GM21619 (cell line): ENCODE measurements around the gene SSBP3.

ENCODE experiments used
- ATAC-seq: cut with Tn5 transposase; IDR thresholded peaks from one replicate; pipeline ENCODE4 v1.9.1; 2021; ENCODE audit not compliant: unreplicated experiment

The SSBP3 gene

DNA sequence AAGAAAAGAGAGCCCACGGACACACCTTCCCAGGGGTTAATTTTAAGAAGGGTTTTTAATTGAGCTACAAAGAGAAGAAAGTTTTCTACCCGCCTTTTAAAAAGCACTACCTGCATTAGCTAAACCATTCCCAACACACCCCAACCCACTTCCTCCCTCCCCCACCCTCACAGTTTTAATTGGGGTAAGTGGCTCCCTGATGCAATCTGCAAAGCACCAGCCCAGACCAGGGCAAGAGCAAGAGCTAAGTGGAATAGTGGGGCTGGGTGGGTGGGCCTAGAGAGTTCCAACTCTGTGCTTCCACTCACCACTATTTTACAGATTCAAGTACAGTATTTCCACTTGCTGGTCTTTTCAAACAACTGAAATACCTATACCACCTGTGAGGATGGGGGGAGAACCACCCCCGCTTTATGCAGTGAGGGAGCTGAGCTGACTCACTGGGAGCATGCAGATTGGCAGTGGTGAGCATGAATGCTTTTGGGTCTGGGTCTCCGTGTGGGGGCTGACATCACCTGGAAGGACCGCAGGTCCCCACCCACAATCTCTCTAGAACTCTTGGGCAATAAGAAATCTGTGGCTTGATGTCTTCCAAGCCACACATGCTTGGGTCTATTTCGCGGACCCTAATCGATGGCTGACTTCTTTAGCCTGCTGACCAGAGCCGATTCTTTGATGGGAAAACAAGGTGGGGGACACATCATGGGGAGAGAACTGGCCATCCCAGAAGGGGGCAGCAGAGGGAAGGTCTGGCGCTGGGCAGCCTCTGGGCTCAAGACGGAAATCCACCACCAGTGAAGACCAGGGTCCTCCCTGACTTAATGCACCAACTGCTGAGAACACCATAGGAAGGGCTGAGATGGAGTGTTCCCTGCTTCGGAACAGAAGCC, 95.5 kb downstream of the SSBP3 start:
- ATAC-seq = no peak

DNA sequence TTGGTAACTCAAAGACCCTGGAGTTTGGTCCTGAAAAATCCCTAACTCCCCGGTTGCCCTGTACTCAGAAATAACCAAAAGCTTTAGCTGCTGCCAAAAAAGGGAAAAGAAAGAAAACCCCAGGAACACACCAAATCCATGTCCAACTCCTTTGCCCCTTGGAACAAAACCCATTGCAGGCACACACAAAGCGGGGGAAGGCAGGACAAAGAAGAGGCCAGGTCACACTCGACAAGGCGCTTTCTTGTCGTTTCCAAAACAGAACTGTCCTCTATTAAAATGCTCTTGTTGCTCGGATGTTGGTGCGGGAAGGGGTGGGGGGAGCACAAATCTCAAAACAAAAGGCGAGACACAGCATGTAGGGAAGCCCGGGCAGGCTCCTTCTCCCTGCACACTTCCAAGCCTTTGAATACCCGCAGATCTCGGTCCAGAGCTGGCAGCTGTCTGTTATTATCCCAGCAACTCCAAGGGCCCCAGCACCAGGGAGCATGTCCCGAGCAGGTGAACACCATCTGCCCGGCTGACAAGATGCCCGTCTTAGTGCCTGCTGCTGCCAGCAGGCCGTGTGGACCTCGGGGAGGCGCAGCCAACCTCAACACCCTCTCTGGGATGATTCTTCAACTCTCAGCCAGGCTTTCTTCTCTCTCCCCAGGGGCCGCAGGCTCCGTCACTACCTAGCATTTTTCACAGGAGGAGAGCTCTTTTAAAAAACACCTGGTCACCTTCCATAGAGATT, 96.4 kb downstream of the SSBP3 start:
- ATAC-seq = no peak

GRCh38 chr1:54307305-54307704, 98.9 kb downstream of the SSBP3 start:
- no peak for ATAC-seq

DNA sequence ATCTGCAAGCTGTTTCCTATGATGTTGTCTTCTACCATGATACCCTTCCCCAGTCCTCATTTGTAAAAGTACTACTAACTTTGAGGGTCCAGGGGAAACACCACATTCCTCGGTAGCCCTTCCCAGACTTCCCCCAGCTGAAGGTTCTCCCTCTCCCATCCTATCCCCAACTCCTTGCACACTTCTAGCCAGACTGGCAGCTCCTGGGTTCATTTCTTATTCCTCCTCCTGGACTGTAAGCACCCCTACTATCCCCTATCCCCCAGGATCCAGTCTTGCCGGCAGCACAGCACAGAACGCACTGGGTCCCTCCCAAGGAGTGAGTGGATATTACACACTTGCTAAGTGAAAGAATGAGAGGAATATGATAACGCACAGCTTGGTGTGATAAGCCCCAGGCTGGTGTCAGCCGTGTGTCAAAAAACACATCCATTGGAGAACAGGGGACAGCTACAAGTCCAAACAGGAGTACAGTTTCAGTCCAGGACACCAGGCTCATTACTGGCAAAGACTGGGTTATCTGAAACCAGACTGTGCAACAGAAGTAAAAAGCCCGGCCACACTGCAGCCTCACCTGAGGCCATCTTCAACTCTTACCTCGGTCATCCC, 100.2 kb downstream of the SSBP3 start:
- no peak for ATAC-seq

DNA sequence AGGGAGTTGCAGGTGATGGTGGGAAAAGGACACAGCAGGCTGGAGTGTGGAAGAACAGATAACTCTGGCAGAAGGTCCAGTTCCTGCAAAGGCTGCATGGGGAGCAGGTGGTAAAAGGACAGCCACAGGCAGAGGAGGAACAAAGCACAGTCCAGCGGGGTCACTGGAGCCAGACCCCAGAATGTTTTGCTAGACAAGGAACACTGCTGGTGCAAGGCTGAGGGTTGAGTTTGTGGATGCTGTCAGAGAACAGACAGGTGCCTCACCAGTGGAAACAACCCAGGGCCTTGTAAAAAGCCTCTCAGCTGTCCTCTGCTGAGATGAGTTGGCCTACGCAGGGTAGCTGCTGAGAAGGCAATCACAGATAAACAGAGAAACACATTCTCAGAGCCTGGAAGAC, 101.7 kb downstream of the SSBP3 start:
- no peak for ATAC-seq

- no peak for ATAC-seq
Observed at GRCh38 chr1:54302951-54303843, 103.0 kb downstream of the SSBP3 start.

GRCh38 chr1:54302549-54302948, 103.6 kb downstream of the SSBP3 start:
- ATAC-seq = no peak

DNA sequence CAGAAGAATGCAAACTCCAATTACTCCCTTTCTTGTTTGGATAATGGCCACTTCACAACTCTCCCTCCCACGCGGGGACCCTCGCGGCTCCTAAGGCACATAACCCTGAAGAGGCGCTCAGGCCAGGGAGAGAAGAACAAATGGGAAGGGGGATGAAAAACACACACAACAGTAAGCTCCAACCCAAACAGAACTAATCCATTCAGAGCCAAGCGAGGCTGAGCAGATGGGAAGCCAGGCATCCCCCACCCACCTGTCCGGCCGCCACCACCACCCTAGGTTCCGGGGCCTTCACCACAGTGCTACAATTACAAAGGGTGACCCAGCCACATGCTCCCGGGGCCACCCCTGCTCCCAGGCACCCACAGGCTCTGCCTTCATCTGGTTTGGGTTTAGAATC, 104.7 kb downstream of the SSBP3 start:
- ATAC-seq = no peak

- no peak for ATAC-seq
Observed at GRCh38 chr1:54300401-54300800, 105.8 kb downstream of the SSBP3 start.

DNA sequence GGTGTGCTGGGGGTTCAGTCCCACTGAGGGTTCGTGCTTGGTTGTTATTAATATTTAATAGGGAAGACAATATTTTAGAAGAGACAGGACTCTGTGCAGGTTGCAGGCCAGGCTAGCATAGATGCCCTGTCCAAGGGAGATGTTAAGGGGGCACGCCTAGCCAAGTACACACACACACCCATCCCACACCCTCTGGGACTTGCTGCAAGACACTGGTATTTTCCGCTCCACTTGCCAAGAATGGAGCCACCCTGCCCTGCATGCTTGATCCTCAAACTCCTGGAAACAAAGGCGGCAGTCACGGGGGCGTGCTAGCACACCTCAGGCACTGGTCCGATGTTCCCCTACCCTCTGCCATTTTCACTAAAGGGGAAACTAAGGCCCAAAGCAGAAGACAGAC, 107.2 kb downstream of the SSBP3 start:
- no peak for ATAC-seq

GRCh38 chr1:54298284-54299033, 107.7 kb downstream of the SSBP3 start:
- ATAC-seq = no peak

DNA sequence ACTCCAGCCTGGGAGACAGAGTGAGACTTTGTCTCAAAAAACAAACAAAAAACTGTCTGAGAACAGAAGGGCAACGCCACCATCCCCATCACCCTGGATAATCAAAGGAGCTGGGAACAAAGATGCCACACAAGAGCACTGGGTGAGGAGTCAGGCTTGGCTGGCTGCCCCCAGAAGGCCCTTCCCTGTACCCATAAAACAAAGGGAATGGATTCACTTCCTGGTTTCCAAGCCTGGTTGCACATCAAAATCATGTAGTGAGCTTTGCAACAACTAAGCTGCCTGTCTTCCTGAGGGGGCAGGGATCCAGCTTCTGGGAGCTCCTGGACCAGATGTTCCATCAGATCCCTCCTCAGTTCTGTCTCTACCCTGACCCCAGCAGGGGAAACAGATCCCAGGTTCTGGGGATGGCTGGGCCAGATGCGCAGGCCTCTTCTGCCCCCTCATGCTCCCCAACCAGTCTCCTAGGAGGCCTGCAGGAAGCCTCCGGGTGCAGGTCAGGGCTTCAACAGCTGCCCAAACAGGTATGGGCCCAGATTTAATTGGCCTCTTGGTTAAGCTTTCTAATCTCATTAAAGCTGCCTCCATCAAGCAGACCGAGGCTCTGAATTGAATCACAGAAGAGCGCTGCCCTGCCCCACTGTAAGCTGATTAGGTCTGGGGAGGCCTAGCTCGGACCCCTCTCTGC, 108.5 kb downstream of the SSBP3 start:
- ATAC-seq = no peak

DNA sequence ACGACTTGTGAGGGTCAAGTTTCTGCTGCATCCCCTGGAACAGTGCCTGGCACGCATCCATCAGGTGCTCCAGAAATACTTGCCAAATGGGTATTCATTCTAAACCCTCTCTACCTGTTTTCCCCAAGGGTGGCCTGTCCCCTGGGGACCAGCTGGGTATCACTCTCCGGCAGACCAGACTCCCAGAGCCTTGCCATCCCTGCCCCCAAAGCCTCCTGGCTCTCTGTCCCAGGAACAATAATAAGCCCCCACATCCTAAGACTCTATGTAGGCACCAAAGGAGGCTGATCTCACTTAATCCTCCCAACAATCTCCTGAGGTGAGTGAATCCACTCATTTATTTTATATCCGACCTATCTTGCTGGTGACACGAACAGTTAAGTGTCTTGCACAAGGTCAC, 109.5 kb downstream of the SSBP3 start:
- ATAC-seq = no peak

- ATAC-seq = no peak
Observed at GRCh38 chr1:54294887-54295286, 111.3 kb downstream of the SSBP3 start.

DNA sequence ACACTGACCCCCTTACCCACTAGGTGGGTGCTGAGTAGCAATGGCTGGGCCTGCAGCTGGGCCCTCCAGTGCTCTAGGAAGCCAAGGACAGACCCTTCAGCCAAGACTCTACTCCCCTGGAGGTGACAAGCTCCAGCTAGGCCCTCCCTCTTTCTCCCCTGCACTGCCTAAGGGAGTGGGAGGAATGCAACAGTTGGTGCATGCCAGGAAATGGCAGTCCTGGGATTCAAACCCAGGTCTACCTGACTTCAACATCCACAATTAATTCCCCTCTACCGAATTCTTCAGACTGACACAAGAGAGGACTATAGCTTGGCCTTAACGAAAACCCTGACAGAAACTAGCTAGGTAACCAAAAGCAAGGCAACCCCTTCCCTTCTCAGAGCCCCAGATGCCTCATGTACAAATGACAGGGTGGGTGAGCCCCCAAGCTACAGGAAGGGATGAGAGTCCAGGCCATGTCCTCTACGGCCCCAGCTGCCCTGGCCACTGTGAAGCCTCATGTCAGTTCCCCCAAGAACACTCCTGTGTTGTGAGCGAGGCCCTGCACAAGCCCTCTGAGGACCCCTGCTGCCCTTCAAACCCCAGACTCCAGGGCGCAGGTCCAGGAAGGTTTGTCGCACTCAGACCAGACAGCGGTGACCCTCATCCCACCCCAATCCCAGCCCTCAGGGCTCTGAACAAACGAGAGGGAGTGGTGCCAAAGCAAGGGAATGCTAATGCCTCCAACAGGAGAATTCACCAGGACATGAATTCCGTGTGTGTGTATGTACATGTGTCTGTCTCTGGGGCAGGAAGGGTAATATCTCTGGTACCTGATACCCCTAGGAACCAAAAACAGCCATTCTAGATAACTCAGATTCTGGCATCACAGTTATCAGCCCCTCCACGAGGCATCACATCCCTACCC, 113.9 kb downstream of the SSBP3 start:
- no peak for ATAC-seq

GRCh38 chr1:54291276-54292001, 114.8 kb downstream of the SSBP3 start:
- no peak for ATAC-seq

DNA sequence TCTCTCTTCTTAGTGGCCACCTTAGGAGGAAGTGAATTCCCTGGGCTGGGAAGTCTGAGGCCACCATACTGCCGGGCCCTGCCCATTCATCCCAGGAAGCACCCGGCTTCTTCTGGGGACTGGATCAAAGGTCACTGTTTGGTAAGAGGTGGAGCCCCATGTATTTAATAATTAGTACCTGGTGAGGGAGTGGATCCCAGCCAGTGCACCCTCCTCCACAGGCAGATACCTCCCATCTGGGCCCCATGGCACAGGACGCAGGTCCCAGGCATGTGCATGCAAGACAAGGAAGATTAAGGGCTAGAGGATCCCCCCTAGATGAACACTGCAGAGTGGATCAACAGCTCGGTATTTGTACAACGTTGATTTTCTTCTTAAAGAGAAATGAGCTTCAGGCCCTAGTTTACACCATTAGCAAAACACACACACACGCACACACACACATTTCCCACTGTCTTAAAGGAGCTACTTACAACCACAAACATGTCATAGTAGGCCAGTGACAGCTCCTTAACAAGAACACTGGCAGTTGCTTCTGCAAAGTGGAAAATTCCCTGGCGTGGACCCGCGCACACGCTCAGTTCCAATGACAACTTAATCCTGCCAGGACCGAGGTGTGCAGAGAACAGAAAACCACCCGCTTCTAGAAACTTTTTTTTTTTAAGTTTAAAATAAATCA, 115.5 kb downstream of the SSBP3 start:
- no peak for ATAC-seq
